ENCODE results near the gene ERF. TPM values are rescaled to one million over a fixed set of nuclear protein-coding genes. Genes with fewer than 3 reads are reported as not detected.

ERF gene
- total RNA-seq, 1 donor from 2014 or later, result 28.0 TPM

DNA sequence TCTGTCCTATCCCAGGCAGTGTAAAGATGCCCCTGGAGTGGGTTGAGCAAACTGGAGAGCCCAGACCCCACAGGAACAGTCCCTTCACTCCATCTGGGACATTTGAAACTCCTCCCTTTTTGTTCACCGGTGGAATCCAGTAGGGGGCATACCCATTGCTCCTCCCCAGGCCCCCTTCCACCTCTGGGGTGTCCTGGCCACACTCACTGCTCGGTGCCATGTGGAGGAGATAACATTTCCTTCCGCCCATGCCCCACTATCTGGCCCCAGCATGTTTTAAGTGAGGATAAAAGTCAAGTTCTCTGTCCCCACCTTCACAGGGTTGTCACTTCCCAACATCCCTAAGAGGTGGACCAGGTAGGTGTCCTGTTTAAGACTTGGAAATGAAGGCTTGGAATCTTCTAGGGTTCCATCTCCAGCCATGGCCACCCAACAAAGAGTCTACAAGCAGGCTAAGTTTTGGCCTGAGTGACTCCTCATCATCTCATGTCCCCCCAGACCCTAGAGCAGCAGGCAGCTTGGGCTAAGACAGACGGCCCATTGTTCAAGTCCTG, 25.6 kb downstream of the ERF start:
- no peak overlapping the region for H3K4me3 Mint-ChIP-seq (ENCODE audit: unreplicated experiment)

DNA sequence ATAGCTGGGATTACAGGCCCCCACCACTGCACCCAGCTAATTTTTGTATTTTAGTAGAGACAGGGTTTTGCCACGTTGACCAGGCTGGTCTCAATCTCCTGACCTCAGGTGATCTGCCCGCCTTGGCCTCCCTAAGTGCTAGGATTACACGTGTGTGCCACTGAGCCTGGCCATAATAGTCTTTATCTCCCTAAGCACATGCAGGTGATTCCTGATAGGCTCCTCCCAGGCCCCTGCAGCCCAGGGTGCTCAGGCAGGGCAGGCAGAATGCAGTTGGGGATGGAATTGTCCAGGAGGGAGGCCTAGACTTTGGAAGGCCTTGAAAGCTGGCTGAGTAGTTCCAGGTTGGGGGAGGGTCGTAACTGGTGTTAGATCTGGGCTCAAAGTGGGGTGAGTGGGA, 26.3 kb downstream of the ERF start:
- Mint-ChIP-seq H3K27ac (ENCODE audit: unreplicated experiment) (no peak overlapping the region), H3K36me3 (ENCODE audit: unreplicated experiment) (peaks cover 6% of the 10 kb centered on the region), H3K4me1 (ENCODE audit: low read depth, unreplicated experiment) (peaks cover 7% of the 10 kb centered on the region), H3K9me3 (ENCODE audit: unreplicated experiment) (peaks cover 3% of the 10 kb centered on the region), H3K4me3 (ENCODE audit: unreplicated experiment) (no peak overlapping the region), H3K27me3 (ENCODE audit: unreplicated experiment) (peaks cover 5% of the 10 kb centered on the region)
- TF ChIP-seq, protein P1, sequence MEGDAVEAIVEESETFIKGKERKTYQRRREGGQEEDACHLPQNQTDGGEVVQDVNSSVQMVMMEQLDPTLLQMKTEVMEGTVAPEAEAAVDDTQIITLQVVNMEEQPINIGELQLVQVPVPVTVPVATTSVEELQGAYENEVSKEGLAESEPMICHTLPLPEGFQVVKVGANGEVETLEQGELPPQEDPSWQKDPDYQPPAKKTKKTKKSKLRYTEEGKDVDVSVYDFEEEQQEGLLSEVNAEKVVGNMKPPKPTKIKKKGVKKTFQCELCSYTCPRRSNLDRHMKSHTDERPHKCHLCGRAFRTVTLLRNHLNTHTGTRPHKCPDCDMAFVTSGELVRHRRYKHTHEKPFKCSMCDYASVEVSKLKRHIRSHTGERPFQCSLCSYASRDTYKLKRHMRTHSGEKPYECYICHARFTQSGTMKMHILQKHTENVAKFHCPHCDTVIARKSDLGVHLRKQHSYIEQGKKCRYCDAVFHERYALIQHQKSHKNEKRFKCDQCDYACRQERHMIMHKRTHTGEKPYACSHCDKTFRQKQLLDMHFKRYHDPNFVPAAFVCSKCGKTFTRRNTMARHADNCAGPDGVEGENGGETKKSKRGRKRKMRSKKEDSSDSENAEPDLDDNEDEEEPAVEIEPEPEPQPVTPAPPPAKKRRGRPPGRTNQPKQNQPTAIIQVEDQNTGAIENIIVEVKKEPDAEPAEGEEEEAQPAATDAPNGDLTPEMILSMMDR (IDR thresholded peaks at IDR 0.05; ENCODE audit: partially characterized antibody, unreplicated experiment), result no peak
- DNase-seq, result no peak

More for the DNA sequence above, 25.6 kb downstream of the ERF start:
- H3K36me3 Mint-ChIP-seq (ENCODE audit: unreplicated experiment), result peaks cover 6% of the 10 kb centered on the region
- H3K4me1 Mint-ChIP-seq (ENCODE audit: low read depth, unreplicated experiment), result peaks cover 10% of the 10 kb centered on the region
- H3K27me3 Mint-ChIP-seq (ENCODE audit: unreplicated experiment), result peaks cover 5% of the 10 kb centered on the region
- peak overlapping the region; percentile 77 for H3K27ac Mint-ChIP-seq (ENCODE audit: unreplicated experiment)
- H3K9me3 Mint-ChIP-seq (ENCODE audit: unreplicated experiment), result peaks cover 3% of the 10 kb centered on the region
- TF ChIP-seq, protein P1 (IDR thresholded peaks at IDR 0.05; ENCODE audit: partially characterized antibody, unreplicated experiment), result no peak
- DNase-seq, result no peak

DNA sequence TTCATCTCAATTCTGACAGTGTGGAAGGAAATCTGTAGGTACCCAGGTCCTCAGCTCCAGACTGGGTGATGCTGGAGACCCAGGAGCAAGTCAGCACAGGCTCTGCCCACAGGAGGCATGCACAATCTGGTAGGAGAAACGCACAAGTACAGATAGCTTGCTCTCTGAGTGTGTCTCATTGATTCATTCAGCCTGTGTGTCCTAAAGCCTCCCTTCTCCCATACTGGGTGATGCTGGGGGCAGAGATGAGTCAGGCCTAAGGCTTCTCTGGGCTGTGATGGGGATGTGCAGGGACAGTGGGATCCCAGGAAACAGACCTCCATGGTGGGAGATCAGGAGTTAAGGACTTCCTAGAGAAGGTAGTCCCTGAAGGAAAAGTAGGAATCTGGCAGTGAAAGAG, 28.0 kb downstream of the ERF start:
- peaks cover 4% of the 10 kb centered on the region for H3K4me1 Mint-ChIP-seq (ENCODE audit: low read depth, unreplicated experiment)
- peaks cover 3% of the 10 kb centered on the region for H3K27me3 Mint-ChIP-seq (ENCODE audit: unreplicated experiment)
- peaks cover 2% of the 10 kb centered on the region for H3K9me3 Mint-ChIP-seq (ENCODE audit: unreplicated experiment)
- H3K27ac Mint-ChIP-seq (ENCODE audit: unreplicated experiment), result no peak overlapping the region
- peaks cover 6% of the 10 kb centered on the region for H3K36me3 Mint-ChIP-seq (ENCODE audit: unreplicated experiment)
- TF ChIP-seq, protein P1 (IDR thresholded peaks at IDR 0.05; ENCODE audit: partially characterized antibody, unreplicated experiment), result no peak
- DNase-seq, result no peak
- H3K4me3 Mint-ChIP-seq (ENCODE audit: unreplicated experiment), result no peak overlapping the region

DNA sequence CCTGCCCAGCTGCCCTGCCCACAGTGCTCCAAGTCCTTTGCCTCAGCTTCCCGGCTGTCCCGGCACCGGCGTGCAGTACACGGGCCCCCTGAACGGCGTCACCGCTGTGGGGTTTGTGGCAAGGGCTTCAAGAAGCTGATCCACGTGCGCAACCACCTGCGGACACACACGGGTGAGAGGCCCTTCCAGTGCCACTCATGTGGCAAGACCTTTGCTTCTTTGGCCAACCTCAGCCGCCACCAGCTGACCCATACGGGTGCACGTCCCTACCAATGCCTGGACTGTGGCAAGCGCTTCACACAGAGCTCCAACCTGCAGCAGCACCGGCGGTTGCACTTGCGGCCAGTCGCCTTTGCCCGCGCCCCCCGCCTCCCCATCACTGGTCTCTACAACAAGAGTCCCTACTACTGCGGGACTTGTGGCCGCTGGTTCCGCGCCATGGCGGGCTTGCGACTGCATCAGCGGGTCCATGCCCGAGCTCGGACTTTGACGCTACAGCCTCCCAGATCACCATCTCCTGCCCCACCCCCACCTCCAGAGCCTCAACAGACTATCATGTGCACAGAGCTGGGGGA, 29.1 kb downstream of the ERF start:
- TF ChIP-seq, protein P1 (IDR thresholded peaks at IDR 0.05; ENCODE audit: partially characterized antibody, unreplicated experiment), result no peak
- peaks cover 2% of the 10 kb centered on the region for H3K9me3 Mint-ChIP-seq (ENCODE audit: unreplicated experiment)
- H3K36me3 Mint-ChIP-seq (ENCODE audit: unreplicated experiment), result peaks cover 6% of the 10 kb centered on the region
- no peak overlapping the region for H3K27ac Mint-ChIP-seq (ENCODE audit: unreplicated experiment)
- peaks cover 6% of the 10 kb centered on the region for H3K4me1 Mint-ChIP-seq (ENCODE audit: low read depth, unreplicated experiment)
- no peak overlapping the region for H3K4me3 Mint-ChIP-seq (ENCODE audit: unreplicated experiment)
- no peak for DNase-seq
- peaks cover 3% of the 10 kb centered on the region for H3K27me3 Mint-ChIP-seq (ENCODE audit: unreplicated experiment)

DNA sequence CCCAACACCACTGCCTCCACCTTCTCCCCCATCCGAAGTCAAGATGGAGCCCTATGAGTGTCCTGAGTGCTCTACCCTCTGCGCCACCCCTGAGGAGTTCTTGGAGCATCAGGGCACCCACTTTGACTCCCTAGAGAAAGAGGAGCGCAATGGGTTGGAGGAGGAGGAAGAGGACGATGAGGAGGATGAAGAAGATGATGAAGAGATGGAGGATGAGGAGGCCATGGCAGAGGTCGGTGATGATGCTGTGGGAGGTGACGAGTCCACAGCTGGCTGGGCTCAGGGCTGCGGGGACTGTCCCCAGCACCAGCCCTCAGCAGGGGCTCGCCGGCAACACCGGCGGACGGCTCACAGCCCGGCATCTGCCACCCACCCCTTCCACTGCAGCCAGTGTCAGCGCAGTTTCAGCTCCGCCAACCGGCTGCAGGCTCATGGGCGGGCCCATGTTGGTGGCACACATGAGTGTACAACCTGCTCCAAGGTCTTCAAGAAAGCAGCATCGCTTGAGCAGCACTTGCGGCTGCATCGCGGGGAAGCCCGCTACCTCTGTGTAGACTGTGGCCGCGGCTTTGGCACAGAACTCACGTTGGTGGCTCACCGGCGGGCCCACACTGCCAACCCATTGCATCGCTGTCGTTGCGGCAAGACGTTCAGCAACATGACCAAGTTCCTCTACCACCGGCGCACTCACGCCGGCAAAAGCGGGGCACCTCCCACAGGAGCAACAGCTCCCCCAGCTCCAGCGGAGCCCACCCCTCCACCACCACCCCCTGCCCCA, 29.8 kb downstream of the ERF start:
- Mint-ChIP-seq H3K36me3 (ENCODE audit: unreplicated experiment) (peaks cover 6% of the 10 kb centered on the region), H3K9me3 (ENCODE audit: unreplicated experiment) (peaks cover 3% of the 10 kb centered on the region), H3K27ac (ENCODE audit: unreplicated experiment) (no peak overlapping the region), H3K4me3 (ENCODE audit: unreplicated experiment) (no peak overlapping the region), H3K4me1 (ENCODE audit: low read depth, unreplicated experiment) (peaks cover 8% of the 10 kb centered on the region), H3K27me3 (ENCODE audit: unreplicated experiment) (peaks cover 7% of the 10 kb centered on the region)
- TF ChIP-seq, protein P1 (IDR thresholded peaks at IDR 0.05; ENCODE audit: partially characterized antibody, unreplicated experiment), result no peak
- no peak for DNase-seq

Measured in glutamatergic neuron (in vitro differentiated cells).